Upper lobe of left lung (tissue), 4 donors: ENCODE data around the gene GLP1R.

Source experiments
- CTCF ChIP-seq, 6 experiments: fragments of 450-650 bp in 4 of 6; fragments of 200-600 bp in 2 of 6; sonication (generic) in 2 of 6; IDR thresholded peaks; one replicate each; pipeline ENCODE4 v1.5.1; 2016 to 2019; ENCODE audit warnings: antibody characterized with exemption in 6 of 6
- POLR2A ChIP-seq, 4 donors: fragments of 450-650 bp; IDR thresholded peaks; one replicate each; pipeline ENCODE4 v1.5.1; 2016 to 2017; ENCODE audit warnings: antibody characterized with exemption in 4 of 4, mild to moderate bottlenecking in 2 of 4

- TF ChIP-seq CTCF (IDR thresholded peaks at IDR 0.05) (no peak), POLR2A (IDR thresholded peaks at IDR 0.05) (no peak)
Observed at GRCh38 chr6:39093149-39093708, 44.6 kb downstream of the GLP1R start.
